Left ventricle myocardium superior (tissue), 1 donor: ENCODE results near the gene TFDP2. TPM values are rescaled to one million over a fixed set of nuclear protein-coding genes. Genes with fewer than 3 reads are reported as not detected.
A peak's percentile ranks its signal among the peaks of the same experiment; 100 is the strongest.
"Not testable (repeated sequence)": the region's sequence is repeated elsewhere in the genome, so short reads cannot be mapped to it uniquely, and the experiment has no call there.

Experiments used
- ATAC-seq: fragments of 200-7000 bp; cut with Tn5 transposase; one replicate; pipeline ENCODE4 v1.9.1; 2020; ENCODE audit warnings: mild to moderate bottlenecking, moderate library complexity
- DNase-seq: peaks from one replicate; pipeline ENCODE4 v3.0.0-alpha.2; 2020
- intact Hi-C: fragments of 100-400 bp; cut with micrococcal nuclease; formaldehyde crosslinking; loops from one replicate; pipeline ENCODE4 v1.11.0; 2022
- total RNA-seq: library from RNA; stranded (reverse); fragmentation: NEBNext Ultra II Directional; extraction: Animal tissue kit (Norgen Biotek cat#: 25700); gene quantifications from one replicate; pipeline ENCODE4 v1.2.1, GENCODE V29; 2021
- donor health status: DM: no; HTN: yes; CAD: no; lungs with severe emphysema.

Gene TFDP2
- total RNA-seq, 1 donor from 2014 or later = 62.4 TPM

DNA sequence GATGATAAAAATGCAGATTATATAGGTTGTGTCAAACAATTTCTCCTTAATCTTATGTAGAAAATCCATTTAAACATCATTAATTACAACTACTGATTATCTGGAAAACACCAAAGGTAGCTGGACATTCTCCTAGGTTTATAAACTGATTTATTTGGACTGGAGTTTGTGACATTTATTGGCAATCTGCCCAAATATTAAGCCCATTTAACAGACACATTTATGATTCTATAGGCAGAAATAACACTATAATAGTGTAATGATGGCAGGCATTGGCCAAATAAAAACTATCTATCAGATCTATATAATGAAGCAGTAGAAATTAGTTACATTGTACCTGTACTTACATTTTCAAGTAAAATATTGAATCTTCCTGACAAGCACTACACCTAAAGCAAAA lies 117.8 kb downstream of the TFDP2 start:
- ATAC-seq (no peak), DNase-seq (no peak)
- intact Hi-C loops = no loop called here

DNA sequence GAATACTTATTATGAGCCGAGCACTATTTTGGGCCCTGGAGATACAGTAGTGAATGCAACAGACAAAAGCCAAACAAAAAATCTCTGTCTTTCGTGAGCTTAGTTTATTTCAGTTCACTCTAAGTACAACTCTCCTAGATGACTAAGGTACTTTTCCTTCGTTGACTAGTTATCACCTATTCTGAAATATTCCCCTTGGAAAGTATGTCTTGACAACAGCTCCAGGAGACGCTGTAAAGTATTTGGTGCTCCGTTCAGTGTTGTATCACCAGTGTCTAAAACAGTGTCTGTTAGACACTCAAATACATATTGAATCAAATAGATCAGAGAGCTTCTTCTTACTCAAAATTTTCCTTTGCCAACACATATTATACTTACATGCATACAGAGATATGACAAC lies 119.6 kb downstream of the TFDP2 start:
- DNase-seq (no peak), ATAC-seq (peak; percentile 21)
- intact Hi-C loops = no loop called here

DNA sequence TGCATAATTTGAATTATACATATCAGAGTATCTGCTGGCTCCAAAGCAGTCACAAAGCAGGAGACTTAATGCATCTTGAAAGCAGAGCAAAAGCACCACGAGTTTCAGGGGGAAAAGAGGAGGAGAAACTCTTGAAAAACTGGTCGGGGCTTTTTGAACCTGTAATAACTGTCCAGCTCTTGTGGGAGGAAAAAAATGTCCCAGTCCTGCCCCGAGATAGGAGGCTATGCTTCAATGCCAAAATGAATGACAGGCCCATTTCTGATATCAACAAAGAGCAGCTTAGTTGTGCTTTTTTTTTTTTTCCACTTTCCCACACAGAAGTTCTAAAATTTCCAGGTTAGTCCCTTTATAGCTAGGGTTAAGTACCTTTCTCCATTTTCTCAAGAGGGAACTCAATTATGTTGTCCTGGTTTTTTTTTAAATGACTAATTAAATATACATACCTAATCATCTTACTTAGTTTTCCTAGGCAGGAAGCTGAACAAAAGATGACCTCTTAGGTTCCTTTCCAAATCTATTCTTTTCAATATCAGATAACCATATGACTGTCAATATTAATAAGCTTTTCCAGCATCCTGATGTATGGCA lies 120.2 kb downstream of the TFDP2 start:
- DNase-seq (no peak), ATAC-seq (peak; percentile 63)
- intact Hi-C loops = no loop called here

DNA sequence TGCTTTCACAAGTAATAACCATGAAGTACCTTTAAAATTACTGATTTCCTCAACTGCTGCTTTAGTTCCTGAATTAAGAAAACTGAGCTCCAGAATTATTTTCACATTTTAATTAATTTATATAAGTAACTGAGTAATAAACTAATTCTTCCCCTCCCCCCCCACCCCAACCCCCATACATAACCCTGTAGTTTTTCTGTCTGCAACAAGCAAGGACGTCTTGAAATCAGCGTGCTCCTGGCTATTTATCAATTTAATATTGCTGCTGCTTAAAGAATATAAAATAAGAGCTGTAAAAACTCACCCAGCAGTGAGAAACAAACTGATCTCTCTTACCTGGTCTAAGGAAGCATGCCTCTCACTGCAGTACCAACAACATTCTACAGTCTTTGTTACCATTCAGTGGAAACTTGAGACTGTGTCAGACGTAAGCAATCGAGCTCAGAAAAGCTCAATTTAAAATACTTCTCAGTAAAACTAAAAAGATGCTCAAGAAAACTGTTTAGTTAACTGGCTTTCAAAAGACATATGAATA lies 121.0 kb downstream of the TFDP2 start:
- ATAC-seq = peak; percentile 86

DNA sequence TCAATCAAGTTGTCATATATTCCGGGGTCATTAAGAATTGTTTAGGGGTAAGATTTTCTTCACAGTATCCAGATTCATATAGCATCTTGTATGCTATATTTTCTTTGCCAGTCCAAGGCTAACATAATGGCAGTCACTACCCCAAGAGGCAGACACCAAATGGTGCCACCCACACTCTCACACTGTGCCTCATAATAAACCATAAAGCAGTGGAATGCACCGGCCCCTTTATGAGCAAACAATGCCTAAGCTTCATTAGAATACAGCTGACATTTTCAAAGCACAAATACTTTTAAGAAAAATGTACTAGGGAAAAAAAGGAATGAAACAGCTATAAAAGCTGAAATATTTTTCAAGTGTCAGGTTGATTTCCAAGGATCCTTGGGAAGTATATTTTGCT lies 121.6 kb downstream of the TFDP2 start:
- peak; percentile 79 for ATAC-seq
- intact Hi-C loops = no loop called here

More for the DNA sequence above, 121.0 kb downstream of the TFDP2 start:
- intact Hi-C loops = no loop called here
- DNase-seq = no peak

DNA sequence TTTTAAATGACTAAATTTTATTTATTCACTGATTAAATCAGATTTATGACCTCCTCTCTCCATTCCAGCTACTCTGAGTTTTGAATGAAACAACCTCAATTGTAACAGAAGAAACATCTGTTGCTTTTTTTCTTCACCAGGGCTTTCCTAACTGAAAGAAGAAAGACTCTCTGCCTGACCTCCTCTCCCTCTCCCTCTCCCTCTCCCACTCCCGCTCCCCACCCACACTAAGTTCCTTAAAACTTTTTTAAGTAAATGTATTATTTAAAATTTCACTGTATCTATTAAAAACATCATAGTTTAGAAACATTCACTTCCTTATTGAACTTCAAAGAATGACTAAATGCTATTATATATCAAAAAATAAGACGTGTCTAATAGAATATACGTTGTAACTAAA lies 122.0 kb downstream of the TFDP2 start:
- intact Hi-C loops = no loop called here
- no peak for DNase-seq
- ATAC-seq = no peak

More for the DNA sequence above, 121.6 kb downstream of the TFDP2 start:
- DNase-seq = no peak

DNA sequence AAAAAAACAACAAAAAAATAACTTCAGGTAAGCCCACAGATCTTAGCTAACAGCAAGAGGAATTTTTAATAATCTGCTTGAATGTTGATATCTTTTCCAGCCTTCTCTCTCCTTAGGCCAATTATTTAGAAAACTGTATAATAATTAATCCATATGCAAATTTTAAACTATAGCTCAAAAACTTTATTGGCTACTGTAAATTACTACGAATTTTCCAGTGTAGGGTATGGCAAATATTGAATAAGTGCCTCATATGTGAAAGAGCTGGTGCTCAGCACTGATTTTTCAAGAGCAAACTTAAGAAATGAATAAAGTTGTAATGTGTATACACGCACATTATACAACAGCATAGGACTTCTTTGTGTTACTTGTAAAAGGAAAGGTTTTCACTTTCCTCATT lies 123.0 kb downstream of the TFDP2 start:
- intact Hi-C loops = no loop called here
- no peak for DNase-seq
- no peak for ATAC-seq

DNA sequence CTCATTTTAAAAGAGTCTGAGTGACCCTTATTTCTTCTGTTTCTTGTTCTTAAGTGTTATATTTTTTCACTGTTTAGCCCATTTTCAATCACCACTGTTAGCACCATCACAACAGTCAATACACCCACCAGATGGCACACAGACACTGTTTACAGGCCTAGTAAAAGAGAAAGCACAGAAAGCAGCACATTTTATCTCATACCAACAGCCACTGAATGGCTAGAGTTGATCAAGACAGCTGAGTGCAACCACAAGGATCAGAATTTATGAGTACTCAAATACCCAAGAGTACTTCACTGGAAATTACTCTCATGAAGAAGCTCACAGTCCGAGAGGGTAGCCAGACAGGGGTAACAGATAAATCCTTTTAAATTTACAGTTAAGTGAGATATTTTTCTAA lies 127.0 kb downstream of the TFDP2 start:
- intact Hi-C loops = no loop called here
- DNase-seq (no peak), ATAC-seq (peak; percentile 58)

DNA sequence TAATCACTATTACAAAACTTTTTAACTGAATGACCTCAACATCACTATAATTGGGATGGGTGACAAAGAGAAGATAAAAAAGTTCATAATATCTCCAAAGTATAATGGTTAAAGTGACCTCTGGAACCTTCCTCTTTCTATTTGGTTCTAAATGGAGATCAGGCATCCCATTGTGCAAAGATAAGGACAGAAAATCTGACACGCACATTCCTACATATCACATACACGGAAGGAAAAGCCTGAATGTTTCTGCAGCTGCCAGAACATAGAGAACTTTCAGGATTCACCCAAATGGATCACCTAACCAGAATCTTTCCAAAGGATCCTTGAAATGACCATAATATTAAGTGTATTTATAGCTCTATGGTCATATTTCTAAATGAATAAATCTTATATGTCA lies 128.2 kb downstream of the TFDP2 start:
- ATAC-seq (peak; percentile 57), DNase-seq (no peak)
- intact Hi-C loops = no loop called here

DNA sequence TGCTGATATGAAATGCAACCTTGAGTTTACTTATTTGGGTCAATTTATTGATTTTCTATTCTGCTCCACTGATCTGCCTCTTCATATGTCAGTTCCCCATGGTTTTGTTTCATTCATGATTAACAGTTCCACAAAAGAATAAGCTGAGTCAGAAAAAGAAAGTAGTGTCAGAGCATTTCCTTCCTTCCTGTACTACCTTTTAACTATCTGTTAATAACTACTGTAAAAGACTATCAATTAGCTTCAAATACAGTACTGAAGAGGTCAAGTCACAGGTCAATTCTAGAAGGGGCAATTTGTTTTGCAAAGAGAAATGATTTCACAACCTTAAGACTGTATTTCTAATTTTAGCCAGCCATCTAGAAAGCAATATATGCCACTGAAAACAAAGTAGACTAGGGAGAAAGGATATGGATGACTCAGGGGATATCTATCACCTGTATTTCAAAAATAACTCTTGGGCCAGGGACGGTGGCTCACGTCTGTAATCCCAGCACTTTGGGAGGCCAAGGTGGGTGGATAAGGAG lies 129.5 kb downstream of the TFDP2 start:
- ATAC-seq = no peak
- DNase-seq = no peak
- intact Hi-C loops = no loop called here

DNA sequence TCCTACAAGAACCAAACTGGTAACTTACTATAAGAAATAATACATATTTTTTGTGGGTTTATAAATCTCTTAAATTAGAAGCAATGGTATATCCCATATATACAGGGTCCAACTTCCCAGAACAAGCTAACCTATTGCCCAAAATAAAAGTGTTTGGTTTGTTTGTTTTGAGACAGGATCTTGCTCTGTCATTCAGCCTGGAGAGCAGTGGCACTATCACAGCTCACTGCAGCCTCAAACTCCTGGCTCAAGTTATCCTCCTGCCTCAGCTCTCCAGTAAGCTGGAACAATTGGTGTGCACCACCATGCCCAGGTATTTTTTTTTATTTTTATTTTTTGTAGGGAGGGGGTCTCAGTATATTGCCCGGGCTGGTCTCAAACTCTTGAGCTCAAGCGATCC lies 135.4 kb downstream of the TFDP2 start:
- DNase-seq (no peak), ATAC-seq (no peak)
- intact Hi-C loops = no loop called here

DNA sequence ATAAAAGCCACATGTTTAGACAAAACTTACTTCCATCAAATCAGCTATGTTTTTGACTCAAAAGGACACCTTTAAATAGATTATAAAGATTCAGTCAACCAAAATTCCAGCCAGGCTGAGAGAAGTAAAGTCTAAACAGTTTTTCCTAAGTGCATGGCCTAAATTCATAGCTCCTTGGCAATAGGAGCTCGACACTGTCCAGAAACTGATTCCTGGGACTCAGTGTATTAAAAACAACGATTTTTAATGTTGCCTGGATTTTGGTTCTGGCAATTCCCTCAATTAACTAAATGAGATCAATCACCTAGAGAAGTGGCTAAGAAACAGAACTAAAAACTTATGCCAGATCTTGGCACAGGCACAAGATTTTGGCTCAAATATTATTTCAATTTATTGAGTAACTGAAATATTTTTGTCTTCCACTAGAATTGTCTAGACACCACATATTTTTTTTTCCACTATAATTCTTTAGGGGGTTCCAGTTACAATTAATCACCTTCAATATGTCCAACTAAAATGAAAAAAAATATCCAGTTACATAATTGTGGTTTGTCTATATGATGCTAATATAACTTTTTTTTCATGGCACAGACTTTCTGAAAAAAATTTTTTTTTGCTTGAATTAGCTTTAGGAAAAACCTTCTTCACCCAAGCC lies 135.9 kb downstream of the TFDP2 start:
- no peak for ATAC-seq
- intact Hi-C loops = no loop called here
- DNase-seq = no peak

DNA sequence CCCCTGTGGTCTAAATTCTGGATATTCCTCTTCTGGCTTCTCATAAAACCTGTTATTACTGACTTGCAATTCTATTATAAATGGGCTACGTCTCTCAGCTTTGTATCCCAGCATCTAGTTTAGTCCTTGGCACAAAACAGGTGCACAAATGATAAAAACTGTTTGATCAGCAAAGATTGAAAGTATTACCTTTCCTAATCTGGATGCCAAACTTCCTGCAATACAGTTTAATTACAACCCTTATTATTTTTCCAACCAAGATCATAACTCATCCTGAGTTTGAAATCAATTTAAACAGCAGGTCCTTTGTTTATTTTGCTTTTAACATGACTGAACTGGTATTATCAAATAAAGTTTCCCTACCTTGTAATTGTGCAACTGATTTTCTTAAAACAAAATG lies 140.3 kb downstream of the TFDP2 start:
- DNase-seq = no peak
- intact Hi-C loops = no loop called here
- ATAC-seq = no peak

DNA sequence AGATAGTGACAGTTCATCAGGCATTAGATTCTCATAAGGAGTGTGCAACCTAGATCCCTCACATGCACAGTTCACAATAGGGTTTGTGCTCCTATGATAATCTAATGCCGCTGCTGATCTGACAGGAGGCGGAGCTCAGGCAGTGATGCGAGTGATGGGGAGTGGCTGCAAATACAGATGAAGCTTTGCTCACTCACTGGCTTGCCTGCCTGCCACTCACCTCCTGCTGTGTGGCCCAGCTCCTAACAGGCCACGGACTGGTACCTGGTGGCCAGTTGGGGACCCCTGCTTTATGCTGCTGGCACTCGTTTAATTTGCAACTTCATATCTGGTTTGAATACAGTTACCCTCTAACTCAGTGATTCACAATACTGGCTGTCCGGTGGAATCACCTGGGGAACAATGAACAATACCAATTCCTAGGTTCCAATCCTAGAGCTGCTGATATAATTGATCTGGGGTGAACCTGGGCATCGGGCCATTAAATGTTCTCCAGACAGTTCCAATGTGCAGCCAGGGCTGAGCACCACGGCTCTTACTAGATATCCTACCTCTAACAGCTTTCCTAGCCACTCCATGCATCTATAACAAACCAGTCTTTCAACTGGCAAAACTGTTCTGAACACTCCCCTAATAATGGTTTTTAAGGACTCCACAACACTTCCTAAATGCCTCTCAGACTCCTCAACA lies 141.5 kb downstream of the TFDP2 start:
- intact Hi-C loops = no loop called here
- DNase-seq = no peak

DNA sequence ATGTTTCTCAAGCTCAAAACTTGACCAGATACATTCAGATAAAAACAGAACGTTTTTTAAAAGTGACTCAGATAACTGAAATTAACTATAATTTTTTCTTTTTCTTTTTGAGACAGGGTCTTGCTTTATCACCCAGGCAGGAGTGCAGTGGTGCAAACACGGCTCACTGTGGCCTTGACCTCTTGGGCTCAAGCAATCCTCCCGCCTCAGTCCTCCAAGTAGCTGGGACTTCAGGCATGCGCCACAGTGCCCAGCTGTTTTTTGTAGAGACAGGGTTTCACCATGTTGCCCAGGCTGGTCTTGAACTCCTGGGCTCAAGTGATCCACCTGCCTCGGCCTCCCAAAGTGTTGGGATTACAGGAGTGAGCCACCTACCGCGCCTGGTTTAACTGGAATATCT lies 144.4 kb downstream of the TFDP2 start:
- ATAC-seq, intact Hi-C loops, DNase-seq: not testable (repeated sequence)

More for the DNA sequence above, 141.5 kb downstream of the TFDP2 start:
- ATAC-seq = no peak

DNA sequence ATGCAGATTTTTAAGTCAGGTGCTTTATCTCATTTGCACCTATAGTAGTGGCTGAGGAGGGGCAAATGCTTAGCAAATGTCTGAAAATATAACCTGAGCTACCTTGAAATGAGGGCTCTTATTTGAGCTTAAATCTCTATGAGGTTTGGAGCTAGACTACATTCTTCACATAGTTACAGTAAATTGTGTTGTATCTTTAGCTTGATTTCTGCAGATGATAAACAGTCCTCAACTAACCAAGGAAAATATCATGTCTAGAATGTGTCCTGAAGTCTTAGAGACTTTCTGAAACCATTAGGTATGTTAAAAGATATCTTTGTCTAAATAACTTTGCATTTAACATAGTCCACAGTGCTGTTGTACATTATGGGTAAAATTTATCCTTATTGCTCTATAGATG lies 145.3 kb downstream of the TFDP2 start:
- intact Hi-C loops = no loop called here
- DNase-seq (no peak), ATAC-seq (no peak)

DNA sequence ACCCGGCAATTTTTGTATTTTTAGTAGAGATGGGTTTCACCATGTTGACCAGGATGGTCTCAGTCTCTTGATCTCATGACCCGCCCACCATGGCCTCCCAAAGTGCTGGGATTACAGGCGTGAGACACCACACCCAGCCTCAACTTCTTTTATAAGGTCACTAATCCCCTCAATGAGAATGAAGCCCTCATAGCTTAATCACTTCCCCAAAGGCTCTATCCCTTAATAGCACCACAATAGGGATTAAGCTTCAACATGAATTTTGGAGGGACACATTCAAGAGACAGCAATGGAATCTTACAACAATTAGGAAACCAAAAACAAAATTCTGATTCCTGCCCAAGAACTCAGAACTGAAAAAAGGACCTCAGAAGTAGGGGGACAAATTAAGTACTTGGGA lies 146.1 kb downstream of the TFDP2 start:
- no peak for ATAC-seq
- DNase-seq = no peak
- intact Hi-C loops = no loop called here

DNA sequence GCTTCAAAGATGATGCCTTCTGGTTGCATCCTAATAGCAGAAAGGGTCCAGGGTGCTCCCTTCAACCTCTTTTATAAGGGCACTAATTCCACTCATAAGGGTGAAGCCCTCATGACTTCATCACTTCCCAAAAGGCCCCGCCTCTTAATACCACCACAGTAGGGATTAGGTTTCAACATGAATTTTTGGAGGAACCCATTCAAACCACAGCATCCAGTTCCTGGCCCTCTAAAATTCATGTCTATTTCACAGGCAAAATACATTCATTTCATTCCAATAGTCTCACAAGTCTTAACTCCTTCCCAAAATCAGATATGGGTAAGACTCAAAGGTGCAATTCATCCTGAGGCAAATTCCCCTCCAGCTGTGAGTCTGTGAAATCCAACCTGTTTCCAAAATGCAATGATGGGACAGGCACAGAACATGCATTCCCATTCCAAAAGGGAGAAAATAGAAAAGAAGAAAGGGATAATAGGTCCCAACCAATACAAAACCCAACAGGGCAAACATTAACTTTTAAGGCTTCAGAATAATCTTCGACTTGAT lies 148.9 kb downstream of the TFDP2 start:
- intact Hi-C loops = no loop called here
- ATAC-seq = no peak

DNA sequence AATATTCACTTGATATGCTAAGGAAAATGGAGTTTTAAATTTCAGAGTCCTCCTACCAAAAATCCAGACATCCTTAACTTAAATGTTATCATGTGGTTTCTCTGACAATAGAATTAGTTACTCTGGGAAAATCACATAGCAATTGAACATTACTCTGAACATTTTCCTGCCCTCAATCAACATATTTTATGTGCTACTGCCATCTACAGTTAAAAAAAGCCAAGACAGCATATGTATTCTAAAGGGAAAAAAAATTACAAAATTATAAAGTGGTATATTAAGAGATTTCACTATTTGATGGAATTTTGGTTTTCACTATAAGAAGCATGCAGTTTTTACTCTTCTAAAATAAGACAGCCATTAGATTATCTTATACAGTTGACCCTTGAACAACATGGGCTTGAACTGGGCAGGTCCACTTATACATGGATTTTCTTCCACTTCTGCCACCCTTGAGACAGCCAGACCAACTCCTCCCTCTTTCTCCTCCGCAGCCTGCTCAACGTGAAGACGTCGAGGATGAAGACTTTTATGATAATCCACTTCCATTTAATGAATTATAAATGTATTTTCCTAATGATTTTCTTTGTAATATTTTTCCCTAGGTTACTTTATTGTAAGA lies 150.6 kb downstream of the TFDP2 start:
- ATAC-seq (no peak), DNase-seq (no peak)
- intact Hi-C loops = no loop called here

More for the DNA sequence above, 148.9 kb downstream of the TFDP2 start:
- DNase-seq = no peak

DNA sequence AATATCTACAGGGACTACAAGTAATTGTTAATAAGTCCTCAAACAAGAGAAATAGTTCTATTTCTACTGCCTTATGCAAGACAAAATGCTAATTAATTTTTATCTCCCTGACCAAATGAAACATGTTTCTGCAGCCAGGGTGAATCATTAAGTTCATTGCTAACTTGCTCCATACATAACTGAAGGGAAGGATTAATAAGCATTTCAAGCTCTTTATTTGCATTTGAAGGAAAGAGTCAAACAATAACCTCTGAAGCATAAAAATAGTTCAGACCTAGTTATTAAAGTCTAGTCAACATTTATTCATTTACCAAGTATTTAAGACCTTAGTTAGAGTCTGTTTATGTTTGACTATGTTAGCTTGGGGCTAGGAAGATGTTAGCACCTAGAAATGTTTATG lies 152.9 kb downstream of the TFDP2 start:
- no peak for ATAC-seq
- no peak for DNase-seq
- intact Hi-C loops = no loop called here
